ENCODE measurements around the gene PSMD10. TPM values are rescaled to one million over a fixed set of nuclear protein-coding genes. Genes with fewer than 3 reads are reported as not detected.

PSMD10 gene, protein sequence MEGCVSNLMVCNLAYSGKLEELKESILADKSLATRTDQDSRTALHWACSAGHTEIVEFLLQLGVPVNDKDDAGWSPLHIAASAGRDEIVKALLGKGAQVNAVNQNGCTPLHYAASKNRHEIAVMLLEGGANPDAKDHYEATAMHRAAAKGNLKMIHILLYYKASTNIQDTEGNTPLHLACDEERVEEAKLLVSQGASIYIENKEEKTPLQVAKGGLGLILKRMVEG
- 10 to 100 TPM; 85.5 to 85.9 (median 85.9) TPM for polyA plus RNA-seq (ENCODE audit: insufficient read length in 3 of 3)

DNA sequence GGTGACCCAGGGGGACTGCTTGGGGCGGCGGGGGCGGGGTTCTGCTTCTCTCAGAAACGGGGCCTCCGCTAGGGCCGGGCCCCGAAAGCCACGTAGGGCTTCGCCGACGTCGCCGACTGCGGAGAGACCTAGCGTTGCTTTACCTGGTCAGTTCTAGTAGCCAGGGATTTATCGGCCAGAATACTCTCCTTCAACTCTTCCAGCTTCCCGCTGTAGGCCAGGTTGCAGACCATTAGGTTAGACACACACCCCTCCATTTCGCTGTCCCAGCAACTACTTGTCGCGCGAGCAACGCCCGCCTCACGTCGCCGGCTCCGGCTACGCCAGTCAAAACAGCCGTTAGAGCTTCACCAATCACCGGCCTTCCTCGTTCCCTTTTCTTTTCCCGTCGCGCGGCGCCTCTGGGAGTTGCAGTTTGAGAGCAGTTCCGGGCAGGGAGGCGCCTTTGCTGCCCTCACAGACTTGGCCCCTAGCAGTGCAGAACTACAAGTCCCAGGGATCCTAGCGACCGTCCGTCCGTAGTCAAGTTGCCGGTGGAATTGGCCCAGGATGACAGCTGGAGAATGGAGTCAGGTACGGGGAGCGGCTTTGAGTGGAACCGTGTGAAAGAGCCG lies at the start of gene PSMD10, which contains the start of gene ATG4A:
Gene PSMD10, minus strand, starts transcription at position 279 of the 614 bp plus-strand sequence. Its CDS starts 22 bp downstream, at position 257.
Gene ATG4A, plus strand, starts transcription at position 515 of the 614 bp plus-strand sequence. Its CDS starts 49 bp downstream, at position 564.
- DNase-seq (ENCODE audit: low read depth in 3 of 3, low spot score in 2 of 3): peak; percentile 74 to 89 (median 83)

DNA sequence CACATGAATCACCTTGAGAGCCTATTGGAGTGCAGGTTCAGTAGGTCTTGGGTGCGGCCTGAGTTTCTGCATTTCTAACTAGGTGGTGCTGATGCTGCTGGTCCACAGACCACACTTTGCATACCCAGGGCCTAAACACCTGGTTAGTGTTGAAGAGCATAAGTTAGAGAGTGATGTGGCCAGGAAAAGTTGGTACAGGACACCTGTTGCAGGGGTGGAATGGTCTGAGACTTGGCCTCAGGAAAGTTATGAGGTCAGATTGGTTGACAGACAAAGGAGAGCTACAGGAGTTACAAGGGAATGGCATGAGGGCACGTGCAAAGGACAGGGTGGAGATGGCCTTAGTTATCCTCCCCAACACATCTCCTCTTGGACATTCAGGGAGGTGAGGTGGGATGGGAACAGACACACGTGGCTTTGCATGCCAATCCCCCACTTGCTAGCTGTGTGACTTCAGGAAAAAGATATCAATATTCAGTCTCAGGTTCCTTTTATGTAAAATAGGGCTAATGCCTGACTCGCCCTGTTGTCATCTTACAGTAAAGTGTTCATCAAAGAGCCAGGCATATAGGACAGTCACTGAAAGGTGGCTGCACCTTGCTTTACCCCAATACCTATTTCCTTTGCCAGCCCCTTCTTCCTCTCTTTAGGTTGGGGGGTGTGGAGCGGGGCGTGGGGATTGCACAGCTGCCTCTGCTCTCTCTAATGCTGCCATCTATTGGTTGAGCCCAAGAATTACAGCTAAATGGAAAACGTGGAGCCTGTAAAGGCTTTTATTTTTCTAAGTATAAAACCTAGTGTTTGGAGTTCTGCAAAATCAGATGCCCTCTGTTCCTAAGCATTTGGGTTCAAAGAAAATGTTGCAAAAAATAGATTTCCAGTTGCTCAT lies 47.7 kb upstream of the PSMD10 start:
- no peak for DNase-seq (ENCODE audit: low read depth in 3 of 3, low spot score in 2 of 3)

DNA sequence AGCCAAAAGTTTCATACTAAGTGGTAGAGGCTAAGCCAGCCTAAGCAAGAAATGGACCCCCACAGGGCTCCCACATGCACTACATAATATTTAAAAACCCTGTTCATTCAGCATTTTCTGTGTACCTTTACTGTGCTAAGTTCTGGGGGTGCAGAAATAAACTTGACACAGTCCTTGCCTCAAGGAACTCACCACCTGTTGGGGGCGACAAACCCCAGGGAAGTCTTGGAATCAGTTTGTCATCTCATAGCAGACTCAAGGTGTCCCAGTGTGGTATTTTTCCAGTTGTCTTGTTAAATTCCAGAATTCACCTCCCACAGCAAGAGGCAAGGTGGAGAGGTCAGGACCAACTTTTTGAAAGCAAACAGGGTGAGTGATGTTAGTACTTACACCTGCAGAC lies 43.4 kb upstream of the PSMD10 start:
- DNase-seq (ENCODE audit: low read depth in 3 of 3, low spot score in 2 of 3): no peak

DNA sequence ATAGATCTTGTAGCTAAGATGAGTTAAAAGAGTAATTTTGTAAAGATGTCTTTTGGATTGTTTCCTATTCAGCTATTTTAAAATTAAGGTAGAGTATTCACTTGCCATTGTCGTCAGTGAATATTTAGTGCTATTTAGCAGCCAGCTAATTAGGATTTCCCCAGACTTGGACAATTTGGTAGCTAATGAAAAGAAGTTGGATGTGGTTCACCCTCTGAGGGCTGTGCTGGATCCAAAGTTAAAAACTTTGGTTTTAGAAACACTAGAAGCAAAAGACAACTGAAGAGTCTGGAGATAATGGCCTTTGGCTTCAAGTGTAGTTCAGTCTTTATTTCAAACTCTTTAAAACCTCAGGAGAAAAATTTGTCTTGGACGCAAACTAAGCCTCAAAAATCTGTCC lies 41.5 kb upstream of the PSMD10 start:
- no peak for DNase-seq (ENCODE audit: low read depth in 3 of 3, low spot score in 2 of 3)

DNA sequence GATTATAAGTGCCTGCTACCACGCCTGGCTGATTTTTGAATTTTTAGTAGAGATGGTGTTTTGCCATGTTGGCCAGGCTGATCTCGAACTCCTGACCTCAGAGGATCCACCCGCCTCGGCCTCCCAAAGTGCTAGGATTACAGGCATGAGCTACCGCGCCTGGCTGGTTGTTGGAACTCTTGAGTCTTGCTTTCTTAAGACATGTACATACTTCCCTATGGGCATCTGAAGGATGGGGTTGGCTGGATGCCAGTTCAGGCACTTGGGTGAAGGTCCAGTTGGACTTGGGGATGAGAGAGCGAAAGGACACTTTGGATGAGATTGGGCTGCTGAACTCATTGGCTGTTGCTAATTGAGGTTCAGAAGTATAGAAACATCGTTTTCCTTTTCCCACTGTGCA lies 40.7 kb upstream of the PSMD10 start:
- DNase-seq (ENCODE audit: low read depth in 3 of 3, low spot score in 2 of 3): no peak

DNA sequence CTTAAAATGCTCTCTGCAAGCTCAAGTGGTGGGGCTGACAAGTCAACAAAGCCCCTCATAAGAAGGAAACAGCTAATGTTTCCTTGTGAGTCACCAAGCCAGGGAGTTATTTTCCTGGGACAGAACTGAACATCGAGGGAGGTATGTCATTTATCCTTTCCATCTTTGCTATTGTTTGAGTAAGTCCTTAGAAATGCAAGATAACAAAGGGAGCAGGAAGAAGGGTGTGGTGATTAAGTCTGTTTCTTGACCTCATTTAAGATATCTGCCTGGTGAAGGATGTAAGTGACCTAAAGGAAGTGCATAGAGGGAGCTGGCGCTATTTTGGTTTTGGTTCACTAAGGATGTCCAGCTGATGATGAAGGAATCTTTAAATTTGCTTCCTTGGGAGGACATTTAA lies 40.1 kb upstream of the PSMD10 start:
- DNase-seq (ENCODE audit: low read depth in 3 of 3, low spot score in 2 of 3): no peak

DNA sequence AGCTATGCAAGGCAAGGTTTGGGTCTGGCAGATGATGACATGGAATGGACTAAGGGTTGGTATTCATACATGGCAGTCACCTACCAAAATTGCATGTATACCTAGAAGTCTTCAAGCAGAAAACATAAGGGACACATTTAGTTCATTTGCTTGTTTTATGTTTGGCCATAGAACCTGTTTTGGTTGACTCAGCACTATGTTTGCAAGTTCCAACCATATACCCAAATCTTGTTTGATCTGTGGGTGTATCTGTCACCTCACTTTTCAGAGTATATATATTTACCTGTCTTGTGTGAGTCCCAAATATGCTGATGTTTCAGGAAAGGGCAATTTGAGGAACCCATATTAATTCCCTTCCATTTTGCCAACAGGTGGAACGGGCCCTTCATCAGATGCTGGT lies 39.5 kb upstream of the PSMD10 start:
- no peak for DNase-seq (ENCODE audit: low read depth in 3 of 3, low spot score in 2 of 3)

DNA sequence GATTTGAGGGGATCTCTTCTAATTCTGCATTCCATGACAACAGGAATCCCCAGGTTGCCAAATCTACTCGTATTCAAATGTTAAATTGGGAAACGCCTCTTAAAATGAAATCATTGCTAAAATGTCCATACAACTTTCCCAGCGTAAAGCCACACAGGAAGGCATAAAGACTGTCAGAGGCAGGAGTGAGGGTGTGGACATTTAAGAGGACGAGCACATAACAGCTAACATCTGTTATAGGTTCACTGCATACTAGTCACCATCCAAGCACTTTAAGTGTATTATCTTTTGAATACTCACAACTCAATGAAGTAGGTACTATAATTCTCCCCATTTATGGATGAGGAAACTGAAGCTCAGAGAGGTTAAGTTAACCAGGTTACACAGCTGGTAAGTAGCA lies 35.8 kb upstream of the PSMD10 start:
- no peak for DNase-seq (ENCODE audit: low read depth in 3 of 3, low spot score in 2 of 3)

DNA sequence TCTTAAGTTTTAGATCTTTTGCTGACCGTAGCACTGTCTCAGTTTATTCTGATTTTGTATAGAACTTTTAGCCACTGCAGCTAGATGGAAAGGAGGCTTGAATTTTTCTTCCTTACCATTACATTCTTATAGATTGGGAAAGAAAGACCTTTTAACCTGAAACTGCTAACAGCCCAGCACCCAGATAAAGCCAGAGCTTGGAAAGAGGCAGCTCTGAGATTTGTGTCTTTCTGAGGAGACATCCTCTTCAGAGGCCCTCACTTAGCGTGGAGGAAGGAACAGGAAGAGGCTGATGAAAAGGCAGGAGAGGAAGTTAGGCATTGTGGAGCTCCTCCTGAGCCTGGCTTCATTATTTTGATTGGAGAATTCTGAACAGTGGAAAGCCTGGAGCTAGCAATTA lies 35.3 kb upstream of the PSMD10 start:
- no peak for DNase-seq (ENCODE audit: low read depth in 3 of 3, low spot score in 2 of 3)

DNA sequence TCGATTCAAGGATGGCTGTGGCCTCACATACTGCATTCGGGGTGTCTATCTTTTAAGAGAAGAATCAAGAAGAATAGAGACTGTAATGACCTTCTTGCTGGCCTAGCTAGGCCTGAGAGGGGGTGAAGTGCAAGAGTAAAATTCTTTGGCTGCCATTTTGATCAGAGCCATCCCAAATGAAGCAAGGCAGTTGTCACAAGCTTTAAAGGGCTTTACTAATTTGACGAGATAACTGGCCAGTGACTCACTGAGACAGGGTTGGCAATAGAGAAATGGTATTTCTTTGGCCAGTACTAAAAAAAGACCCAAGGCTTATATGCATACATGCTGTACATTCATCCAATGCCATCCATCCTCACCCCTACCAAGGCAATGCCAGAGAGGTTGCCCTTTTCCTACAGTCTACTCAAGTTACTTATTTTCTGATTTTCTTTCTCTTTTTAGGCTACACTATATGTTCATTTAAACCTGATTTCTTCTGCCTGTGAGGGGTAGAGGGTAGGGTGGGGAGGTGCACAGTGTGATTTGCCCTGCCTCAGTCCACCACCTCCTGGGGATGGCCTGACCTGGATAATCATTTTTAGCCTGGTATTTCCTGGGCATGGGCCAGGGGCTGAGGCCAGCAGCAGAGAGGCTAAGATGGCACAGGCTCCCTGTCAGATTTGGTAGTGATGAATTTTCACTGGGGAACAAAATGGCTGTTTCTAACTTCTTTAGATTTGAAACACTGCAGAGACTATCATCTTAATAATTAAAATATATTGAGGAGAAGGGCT lies 32.4 kb upstream of the PSMD10 start:
- no peak for DNase-seq (ENCODE audit: low read depth in 3 of 3, low spot score in 2 of 3)

DNA sequence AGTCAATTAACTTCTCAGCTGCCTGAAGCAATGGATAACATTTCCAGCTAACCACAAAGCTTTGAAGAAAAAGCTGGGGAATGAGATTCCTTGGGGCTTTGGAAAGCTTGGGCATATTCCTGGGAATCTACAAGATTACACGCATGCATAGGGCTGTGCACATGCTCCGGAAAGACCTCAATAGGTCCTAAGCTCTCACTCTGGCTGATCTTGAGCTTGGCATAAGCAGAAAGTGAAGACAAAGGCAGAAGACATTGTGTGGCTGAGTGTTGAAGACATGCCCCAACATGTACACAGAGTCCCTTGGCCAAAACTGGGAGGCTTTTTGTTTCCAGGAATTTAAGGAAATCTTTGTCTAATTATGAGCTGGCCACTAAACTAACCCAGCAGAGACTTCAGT lies 31.4 kb upstream of the PSMD10 start:
- no peak for DNase-seq (ENCODE audit: low read depth in 3 of 3, low spot score in 2 of 3)

DNA sequence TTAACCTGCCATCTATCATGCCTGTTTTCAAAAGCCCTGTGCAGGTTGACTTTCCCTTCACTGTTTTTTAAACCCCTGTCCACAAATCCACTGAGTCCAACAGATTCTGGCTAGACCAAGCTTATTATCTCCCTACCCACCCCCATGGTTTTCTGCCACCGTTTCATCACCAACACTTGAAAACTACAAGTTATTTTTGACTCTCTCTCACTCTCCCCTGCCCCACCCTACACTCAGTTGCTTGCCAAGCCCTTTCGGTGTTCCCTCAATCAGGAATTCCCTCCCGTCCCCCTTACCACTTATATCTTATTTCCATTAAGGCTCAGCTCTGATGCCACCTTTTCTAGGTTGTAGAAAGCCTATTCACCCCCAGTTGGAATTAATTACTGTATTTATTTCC lies 29.9 kb upstream of the PSMD10 start:
- no peak for DNase-seq (ENCODE audit: low read depth in 3 of 3, low spot score in 2 of 3)

DNA sequence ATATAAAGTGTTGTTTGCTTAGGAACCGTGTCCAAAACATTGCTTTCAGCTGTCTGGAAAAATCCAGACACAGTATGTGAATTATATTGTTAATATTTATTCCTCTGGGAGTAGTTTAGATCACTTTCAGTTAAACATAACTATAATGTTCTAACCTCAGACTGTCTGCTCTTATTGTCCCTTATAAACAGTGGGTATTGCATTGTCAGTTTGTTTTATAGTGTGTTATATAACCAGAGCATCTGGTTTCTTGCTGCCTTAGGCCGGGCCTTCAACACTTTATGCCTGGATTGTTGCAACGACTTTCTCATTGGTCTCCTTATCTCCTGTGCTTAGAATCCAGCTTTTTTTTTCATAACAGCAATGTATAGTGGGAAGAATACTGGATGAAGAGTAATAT lies 26.6 kb upstream of the PSMD10 start:
- DNase-seq (ENCODE audit: low read depth in 3 of 3, low spot score in 2 of 3): no peak

DNA sequence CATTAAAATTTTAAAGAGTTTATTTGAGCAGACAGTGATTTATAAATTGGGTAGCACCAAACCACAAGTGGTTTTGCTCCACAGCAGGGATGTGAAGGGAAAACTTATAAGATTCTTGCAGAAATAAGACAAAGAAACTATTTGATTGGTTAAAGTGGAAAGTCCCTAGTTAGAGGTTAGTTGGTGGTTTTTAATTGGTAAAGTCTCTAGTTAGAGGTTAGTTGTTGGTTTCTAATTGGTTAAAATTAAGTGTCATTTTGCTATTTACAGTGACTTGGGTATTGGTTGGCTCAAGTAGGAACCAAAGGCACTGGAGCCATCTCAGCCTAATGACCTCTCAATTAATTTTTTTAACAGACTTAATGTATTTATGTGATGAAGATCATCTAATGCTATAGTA lies 23.2 kb upstream of the PSMD10 start:
- no peak for DNase-seq (ENCODE audit: low read depth in 3 of 3, low spot score in 2 of 3)

DNA sequence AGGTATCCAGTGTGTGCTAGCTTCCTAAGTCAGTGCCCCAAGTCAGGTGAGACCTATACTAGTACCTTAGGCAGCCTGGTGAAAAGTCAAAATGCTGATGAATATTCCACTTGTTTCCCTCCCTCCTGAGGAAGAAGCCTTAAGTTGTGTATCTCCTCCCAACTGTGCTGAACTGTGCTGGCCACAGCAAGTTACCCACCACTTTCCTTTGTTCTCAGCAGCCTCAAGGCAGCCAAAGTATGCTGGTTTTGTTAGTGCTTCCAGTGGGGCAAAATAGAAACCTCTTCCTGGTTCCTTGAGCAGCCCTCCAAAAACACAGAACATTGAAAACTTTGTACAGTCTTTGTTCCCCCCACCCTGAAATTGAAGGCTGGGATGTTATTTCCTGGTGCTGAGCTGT lies 14.1 kb upstream of the PSMD10 start:
- DNase-seq (ENCODE audit: low read depth in 3 of 3, low spot score in 2 of 3): no peak

DNA sequence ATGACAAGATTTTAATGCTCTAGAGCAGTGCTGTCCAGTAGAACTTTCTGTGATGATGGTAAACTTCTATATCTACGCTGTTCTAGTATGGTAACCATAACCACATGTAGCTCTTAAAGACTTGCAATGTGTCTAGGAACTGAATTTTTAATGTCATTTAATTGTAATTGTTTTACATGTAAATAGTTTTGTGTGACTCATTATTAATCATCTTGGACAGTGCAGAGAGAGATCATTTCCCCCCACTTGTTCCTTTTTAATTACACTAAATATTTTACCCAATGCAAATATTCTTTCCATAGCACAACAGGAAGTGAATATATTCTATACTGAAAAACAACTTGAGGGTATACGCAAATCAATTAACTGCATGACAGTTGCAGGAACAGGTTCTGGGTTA lies 6.0 kb upstream of the PSMD10 start:
- DNase-seq (ENCODE audit: low read depth in 3 of 3, low spot score in 2 of 3): no peak

DNA sequence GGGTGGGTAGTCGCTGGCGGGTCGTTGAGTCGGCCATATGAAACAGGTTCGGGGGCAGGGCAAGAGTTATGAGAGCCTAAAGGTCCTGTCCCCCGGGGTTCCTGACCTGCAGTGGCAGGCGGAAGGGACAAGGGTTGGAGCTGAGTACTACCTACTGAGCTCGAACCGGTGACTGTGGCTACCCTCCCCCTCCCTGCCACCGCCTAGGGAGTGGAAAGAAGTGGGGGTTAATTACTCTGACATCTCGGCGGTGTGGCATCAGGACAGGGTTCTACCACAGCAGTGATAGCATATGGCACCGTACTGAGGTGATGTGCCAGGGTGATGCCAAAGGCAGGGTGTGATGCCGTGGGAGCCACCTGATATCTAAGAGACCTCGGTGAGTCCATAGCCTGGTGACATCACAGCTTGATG lies 543 bp upstream of the PSMD10 start:
- peak in 1 of 3 donors; percentile 1 for DNase-seq (ENCODE audit: low read depth in 3 of 3, low spot score in 2 of 3)

DNA sequence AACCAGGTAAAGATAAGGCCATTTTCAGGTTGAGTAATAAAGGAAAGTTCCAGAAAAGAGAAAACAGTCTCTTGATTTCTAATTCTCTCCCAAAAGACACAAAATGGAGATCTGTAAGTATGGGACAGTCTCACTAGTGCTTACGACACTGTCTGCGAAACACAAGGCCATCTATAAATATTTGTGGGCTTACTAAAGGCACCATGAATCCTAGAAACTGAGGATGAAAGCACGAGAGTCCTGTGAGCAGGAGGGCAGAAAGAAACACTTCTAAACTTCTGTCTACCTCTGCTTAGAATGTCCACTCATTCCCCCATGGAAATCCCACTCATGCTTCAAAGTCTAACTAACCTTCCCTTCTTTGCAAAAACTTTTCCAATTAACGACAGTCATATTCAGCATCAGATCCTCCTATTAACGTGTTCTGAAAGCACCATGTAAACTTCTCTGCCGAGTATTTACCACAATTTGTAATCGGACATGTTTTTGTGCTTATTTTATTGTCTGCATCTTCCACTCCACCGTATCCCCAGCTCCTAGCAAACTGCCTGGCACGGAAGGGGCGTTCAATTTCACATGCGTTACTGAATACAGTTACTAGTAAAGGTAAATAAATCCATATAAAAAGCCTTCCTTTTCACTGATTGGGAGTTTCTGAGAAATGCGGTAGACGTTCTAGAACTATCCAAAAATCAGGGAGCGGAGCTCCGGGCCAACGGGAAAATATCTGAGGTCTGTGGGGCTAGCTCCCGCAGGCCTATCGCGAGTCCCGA lies 665 bp downstream of the PSMD10 start:
- peak in 2 of 3 donors; percentile 4 to 10 for DNase-seq (ENCODE audit: low read depth in 3 of 3, low spot score in 2 of 3)

DNA sequence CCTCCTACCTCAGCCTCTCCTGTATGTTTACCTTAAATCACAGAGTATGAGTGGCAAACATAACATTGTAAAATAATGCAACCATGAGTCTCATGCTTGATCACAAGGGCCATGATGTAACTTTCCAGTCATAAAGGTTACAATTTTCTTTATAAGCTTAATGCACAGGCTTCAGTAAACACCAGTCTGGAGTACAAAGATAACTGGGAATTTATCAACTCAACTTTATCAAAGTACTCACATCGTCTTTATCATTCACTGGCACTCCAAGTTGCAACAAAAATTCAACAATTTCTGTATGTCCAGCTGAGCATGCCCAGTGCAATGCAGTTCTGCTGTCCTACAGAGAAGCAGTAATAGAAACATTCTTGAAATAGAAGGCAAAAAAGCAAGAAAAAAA lies 2.8 kb downstream of the PSMD10 start:
- DNase-seq (ENCODE audit: low read depth in 3 of 3, low spot score in 2 of 3): no peak

DNA sequence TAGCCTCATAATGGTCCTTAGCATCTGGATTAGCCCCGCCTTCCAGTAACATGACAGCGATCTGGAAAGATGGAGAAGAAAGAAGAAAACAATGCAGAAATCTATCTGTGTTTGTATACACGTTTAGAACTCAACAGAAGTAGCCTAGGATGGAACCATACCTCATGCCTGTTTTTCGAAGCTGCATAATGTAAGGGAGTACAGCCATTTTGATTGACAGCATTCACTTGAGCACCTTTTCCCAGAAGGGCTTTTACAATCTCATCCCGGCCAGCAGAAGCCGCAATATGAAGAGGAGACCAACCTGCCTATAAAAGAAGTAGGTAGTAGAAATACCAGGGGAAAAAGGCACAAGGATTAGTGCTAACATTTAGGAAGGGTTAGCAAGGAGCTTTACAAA lies 3.5 kb downstream of the PSMD10 start:
- DNase-seq (ENCODE audit: low read depth in 3 of 3, low spot score in 2 of 3): no peak

Measured in right renal cortex interstitium (tissue), 3 donors.